HG03342 (cell line): ENCODE results near the gene TRDMT1.

Source experiments
- ATAC-seq: cut with Tn5 transposase; IDR thresholded peaks from one replicate; pipeline ENCODE4 v1.9.1; 2021; ENCODE audit warnings: mild to moderate bottlenecking, moderate library complexity; ENCODE audit not compliant: unreplicated experiment

Gene TRDMT1

DNA sequence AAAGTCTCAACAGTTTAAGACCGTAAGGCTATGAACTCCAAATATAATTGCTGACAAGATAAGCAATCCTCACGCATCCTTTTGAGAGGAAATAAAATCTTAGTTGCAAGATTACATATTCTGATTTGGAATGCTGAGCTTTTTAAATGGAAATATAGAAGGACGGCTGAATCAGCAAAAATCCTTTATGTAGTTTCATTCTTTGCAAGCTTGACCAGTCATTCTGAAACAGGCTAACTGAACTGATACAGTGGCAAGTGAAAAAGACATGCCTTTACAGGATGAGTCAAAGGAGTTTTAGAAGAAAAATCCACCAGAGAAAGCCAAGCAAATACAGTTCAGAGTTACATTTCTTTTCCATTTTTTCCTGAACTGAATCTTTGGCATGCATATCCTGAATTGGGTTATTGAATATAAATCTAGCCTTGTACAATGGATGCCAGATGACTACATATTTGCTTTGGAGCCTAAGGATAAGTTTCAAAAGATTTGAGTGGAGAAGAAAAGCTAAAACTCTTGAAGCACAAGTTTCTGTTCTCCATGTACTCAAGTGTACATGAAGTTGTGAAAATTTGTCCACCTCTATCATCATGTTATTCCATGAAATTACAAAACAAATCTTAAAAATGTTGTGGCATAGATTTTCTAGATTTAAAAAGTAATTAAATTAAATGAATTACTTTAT is 30.9 kb upstream of the TRDMT1 start:
- peak; percentile 10 for ATAC-seq

GRCh38 chr10:17231788-17232187 is 30.3 kb upstream of the TRDMT1 start:
- no peak for ATAC-seq

DNA sequence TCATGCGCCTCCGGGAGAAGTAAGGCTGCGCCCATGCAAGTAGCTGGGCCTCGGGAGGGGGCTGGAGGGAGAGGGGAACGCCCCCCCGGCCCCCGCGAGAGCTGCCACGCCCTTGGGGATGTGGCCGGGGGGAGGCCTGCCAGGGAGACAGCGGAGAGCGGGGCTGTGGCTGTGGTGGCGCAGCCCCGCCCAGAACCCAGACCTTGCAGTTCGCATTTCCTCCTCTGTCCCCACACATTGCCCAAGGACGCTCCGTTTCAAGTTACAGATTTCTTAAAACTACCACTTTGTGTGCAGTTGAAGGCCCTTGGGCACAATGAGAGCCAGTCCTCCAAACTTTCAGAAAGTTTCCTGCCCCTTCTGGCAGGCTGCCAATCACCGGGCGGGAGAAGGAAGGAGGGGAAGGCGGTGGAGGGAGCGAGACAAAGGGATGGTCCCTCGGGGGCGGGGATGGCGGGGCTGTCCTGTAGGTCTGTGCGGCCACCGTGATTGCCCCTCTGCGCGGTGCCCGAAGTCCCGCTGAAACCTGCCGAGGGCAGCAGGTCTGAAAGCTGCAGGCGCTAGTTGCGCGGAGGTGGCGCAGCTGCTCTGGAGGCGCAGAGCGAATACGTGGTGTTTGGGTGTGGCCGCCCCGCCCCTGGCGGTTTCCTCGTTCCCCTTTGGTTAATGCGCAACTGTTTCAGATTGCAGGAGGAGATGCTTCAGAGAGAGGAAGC is 28.7 kb upstream of the TRDMT1 start:
- peak; percentile 52 for ATAC-seq

- ATAC-seq = no peak
These were observed 28.2 kb upstream of the TRDMT1 start for GRCh38 chr10:17229717-17229966.

GRCh38 chr10:17229016-17229716 is 27.7 kb upstream of the TRDMT1 start:
- ATAC-seq = no peak

GRCh38 chr10:17228091-17229015 is 26.9 kb upstream of the TRDMT1 start, which contains the start of gene VIM:
TSS of gene VIM (plus strand) at chr10:17228241. CDS start at chr10:17229423, 1,182 bp downstream.
- peak; percentile 40 for ATAC-seq

DNA sequence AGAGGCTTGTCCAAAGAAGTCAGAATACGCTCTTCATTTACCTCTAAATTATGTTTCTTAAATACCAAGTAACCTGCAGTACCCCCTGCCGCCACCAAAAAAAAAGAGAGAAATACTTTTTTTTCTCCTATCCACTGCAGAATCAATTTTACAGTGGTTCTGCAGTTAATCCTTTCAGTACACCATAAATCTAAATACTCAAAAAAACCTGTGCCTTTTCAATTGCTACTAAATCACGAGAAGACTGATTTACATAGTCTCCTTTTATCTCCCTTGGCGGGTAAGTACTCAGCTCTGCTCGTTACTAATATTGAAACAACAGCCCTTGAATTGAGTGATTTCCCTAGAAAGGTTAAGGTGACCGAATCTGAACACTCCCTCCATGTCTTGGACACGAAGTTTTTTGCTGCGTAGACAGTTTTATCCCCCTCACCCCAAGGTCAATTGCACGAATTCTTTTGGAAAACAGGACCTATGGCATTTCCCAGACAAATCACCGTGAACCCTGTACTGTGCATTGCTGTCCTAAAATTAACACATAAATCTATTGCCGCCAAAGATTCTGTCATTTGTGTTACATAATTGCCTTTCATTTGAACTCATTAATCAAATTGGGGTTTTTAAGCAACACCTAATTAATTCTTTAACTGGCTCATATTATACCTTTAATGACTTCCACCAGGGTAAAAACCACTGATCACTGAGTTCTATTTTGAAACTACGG is 26.1 kb upstream of the TRDMT1 start:
- peak; percentile 33 for ATAC-seq

GRCh38 chr10:17226891-17227303 is 25.4 kb upstream of the TRDMT1 start:
- ATAC-seq = no peak

DNA sequence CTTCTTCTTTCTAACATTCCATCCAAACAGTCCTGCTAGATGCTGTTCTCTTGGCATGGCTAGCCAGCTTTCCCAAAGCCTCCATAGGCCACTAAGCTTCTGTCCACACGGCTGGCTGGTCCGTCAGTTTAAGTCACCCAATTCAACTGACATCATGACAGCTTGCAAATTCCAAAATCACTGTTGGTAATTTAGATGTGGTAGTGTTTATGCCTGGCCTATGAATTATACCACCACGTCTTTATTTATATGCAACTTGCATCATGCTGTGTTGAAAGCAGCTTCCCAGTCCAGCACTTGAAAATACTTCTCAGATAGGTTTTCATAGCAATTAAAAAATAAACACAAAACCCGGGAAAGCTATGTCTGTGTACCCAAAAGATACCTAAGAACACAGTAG is 24.3 kb upstream of the TRDMT1 start:
- no peak for ATAC-seq

- ATAC-seq = no peak
These were observed 20.9 kb upstream of the TRDMT1 start for GRCh38 chr10:17222329-17222728.

- ATAC-seq = no peak
These were observed 19.2 kb upstream of the TRDMT1 start for GRCh38 chr10:17220652-17221100.

GRCh38 chr10:17219024-17219423 is 17.6 kb upstream of the TRDMT1 start:
- ATAC-seq = no peak

DNA sequence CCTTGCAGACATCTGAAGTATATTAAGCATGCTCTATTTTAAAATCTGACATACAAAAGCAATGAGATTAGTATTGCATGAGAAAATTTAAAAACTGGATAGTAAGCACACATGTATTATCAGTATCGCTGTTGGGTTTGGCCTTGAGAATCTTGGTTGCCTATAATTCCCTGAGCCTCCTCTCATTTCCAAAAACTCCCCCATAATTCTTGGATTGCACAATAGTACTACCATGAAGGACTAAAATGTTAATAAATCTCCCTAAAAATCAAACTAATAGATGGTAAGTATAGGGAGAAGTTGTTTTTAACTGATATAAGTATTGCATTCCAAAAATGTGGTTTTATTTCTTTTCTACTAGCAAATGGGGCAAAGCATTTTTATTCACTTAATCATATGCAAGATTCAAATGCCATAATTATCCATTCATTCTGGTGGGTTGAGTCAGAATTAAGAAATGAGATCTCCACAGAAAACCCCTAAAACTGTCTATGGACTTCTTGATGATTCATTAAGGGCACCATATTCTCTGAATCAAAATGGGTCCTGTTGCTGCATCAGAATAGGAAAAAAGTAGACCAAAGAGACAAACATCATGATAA is 16.3 kb upstream of the TRDMT1 start:
- ATAC-seq = no peak

DNA sequence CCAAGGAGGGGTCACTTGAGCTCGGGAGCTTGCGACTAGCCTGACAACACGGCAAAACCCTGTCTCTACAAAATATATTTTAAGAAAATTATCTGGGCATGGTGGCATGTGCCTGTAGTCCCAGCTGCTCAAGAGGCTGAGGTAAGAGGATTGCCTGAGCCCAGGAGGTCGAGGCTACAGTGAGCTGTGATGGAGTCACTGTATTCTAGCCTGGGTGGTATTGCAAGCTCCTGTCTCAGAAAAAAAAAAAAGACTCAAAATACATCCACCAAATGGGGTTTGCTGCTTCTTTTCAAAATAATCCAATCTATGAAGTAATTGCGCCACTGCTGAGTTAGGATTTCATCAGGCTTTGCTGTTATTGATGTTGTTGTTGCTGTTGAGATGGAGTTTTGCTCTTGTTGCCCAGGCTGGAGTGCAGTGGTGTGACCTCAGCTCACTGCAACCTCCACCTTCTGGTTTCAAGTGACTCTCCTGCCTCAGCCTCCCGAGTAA is 15.5 kb upstream of the TRDMT1 start:
- no peak for ATAC-seq

GRCh38 chr10:17216217-17216900 is 14.9 kb upstream of the TRDMT1 start:
- ATAC-seq = peak; percentile 99

GRCh38 chr10:17215782-17216122 is 14.3 kb upstream of the TRDMT1 start:
- no peak for ATAC-seq

- ATAC-seq = no peak
These were observed 13.7 kb upstream of the TRDMT1 start for GRCh38 chr10:17214971-17215781.

DNA sequence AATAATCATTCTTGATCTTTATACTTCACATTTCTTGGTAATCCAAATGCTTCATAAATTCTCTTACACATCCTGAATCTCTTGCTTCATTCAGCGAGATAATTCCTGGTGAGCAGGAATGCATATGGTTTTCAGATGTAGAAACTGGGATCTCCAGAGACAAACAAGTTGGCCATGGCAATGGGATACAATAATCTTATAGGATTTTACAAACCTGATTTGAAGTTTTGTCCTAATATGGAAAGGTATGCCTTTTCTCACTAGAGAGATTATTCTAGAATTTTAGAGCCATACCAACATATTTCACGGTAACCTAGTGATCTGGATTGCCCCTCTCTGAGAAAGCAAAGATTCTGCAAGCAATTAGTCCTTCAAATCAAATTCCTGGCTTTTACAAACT is 13.1 kb upstream of the TRDMT1 start:
- no peak for ATAC-seq
